Activated T-cell treated with anti-CD3 and anti-CD28 coated beads for 4 hours (primary cell): Measurements from ENCODE around the gene PMF1.
A peak's percentile ranks its signal among the peaks of the same experiment; 100 is the strongest.

Experiments
- DNase-seq: peaks from one replicate; pipeline ENCODE4 v3.0.0-alpha.2; 2020

Gene PMF1

GRCh38 chr1:156276532-156276931, 63.7 kb downstream of the PMF1 start:
- DNase-seq = no peak

- no peak for DNase-seq
Measured at GRCh38 chr1:156276966-156277381, 64.2 kb downstream of the PMF1 start.

GRCh38 chr1:156279837-156280236, 67.0 kb downstream of the PMF1 start:
- DNase-seq = no peak

- DNase-seq = peak; percentile 35
Measured at GRCh38 chr1:156281281-156281680, 68.5 kb downstream of the PMF1 start.

- no peak for DNase-seq
Measured at GRCh38 chr1:156281693-156282478, 69.1 kb downstream of the PMF1 start.

- peak; percentile 92 for DNase-seq
Measured at GRCh38 chr1:156282479-156283222, 69.8 kb downstream of the PMF1 start, which contains the start of gene SMG5. Gene SMG5, minus strand, starts transcription at chr1:156282825. Its CDS starts 145 bp downstream, at chr1:156282680.

- no peak for DNase-seq
Measured at GRCh38 chr1:156283521-156283920, 70.7 kb downstream of the PMF1 start.

- DNase-seq = no peak
Measured at GRCh38 chr1:156284112-156284511, 71.3 kb downstream of the PMF1 start, which contains the start of gene TMEM79. Gene TMEM79, plus strand, starts transcription at chr1:156284325. Its CDS starts 902 bp downstream, at chr1:156285227.

GRCh38 chr1:156284757-156285156, 72.0 kb downstream of the PMF1 start:
- no peak for DNase-seq

GRCh38 chr1:156285437-156285836, 72.6 kb downstream of the PMF1 start:
- DNase-seq = no peak

- no peak for DNase-seq
Measured at GRCh38 chr1:156286061-156286460, 73.3 kb downstream of the PMF1 start.
